ENCODE data around the gene NT5C1B.

DNA sequence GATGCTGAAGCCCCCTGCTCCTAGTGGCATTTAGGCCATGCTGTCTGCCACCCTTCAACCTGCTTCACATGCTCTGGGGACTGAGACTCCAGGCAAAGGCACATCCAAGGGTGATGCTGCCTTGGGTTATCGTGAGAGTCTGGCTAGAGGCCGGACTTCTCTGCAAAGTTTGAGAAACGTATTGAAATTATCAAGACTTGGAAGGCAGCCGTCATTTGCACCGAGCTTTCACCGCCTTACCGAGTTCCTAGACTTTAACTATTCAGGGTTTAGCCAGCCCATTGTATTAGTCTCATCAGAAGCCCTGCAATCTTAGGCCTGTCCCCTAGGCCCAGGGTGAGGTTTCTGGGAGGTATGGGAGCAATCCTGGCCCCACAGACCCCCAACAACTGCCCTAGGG is 62.9 kb downstream of the NT5C1B start:
- TF ChIP-seq, protein P1, sequence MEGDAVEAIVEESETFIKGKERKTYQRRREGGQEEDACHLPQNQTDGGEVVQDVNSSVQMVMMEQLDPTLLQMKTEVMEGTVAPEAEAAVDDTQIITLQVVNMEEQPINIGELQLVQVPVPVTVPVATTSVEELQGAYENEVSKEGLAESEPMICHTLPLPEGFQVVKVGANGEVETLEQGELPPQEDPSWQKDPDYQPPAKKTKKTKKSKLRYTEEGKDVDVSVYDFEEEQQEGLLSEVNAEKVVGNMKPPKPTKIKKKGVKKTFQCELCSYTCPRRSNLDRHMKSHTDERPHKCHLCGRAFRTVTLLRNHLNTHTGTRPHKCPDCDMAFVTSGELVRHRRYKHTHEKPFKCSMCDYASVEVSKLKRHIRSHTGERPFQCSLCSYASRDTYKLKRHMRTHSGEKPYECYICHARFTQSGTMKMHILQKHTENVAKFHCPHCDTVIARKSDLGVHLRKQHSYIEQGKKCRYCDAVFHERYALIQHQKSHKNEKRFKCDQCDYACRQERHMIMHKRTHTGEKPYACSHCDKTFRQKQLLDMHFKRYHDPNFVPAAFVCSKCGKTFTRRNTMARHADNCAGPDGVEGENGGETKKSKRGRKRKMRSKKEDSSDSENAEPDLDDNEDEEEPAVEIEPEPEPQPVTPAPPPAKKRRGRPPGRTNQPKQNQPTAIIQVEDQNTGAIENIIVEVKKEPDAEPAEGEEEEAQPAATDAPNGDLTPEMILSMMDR (IDR thresholded peaks at IDR 0.05), result no peak
- TF ChIP-seq POLR2A (IDR thresholded peaks at IDR 0.05), result no peak
